ENCODE measurements around the gene LHFPL2. TPM values are rescaled to one million over a fixed set of nuclear protein-coding genes. Genes with fewer than 3 reads are reported as not detected.

LHFPL2 gene
- polyA plus RNA-seq, 1 of the 3 experiments (the other 2 are of a cell fraction): 10.4 TPM

GRCh38 chr5:78495800-78496199, 152.8 kb downstream of the LHFPL2 start:
- peak overlapping the region; percentile 19; the same call in 1 of the 2 replicates for H3K4me2 ChIP-seq
- no peaks in the 10 kb centered on the region for H3K9me3 ChIP-seq
- H3K9ac ChIP-seq: no peak overlapping the region; the same call in 1 of the 2 replicates
- 95% methylated on average over 6 of the region's 6 CpGs for WGBS (ENCODE audit: low lambda C conversion rate)
- no peak for DNase-seq
- H3K4me3 ChIP-seq (ENCODE audit: low read depth in 2 of 2, low read length in 1 of 2): no peak overlapping the region
- H3K79me2 ChIP-seq (ENCODE audit: insufficient read depth): peaks cover 91% of the 10 kb centered on the region
- TF ChIP-seq USF1 (IDR thresholded peaks at IDR 0.05; ENCODE audit: borderline replicate concordance, low read depth) (no peak), YY1 (IDR thresholded peaks at IDR 0.05; ENCODE audit: low read depth) (no peak), TAF1 (IDR thresholded peaks at IDR 0.05; ENCODE audit: borderline replicate concordance, low read depth, low read length) (no peak), IRF3 (IDR thresholded peaks at IDR 0.05; ENCODE audit: low read depth, low read length) (no peak), SMC3 (IDR thresholded peaks at IDR 0.05; ENCODE audit: low read depth, low read length) (no peak), MAX (IDR thresholded peaks at IDR 0.05; ENCODE audit: low read depth) (no peak), REST (IDR thresholded peaks at IDR 0.05; ENCODE audit: low read depth, low read length) (no peak), EP300 (IDR thresholded peaks at IDR 0.05; ENCODE audit: borderline replicate concordance in 1 of 2, low read depth in 1 of 2, low read length in 1 of 2) (no peak)
- POLR2A ChIA-PET: interaction anchor here (0.7 kb wide), 1 partner anchor 9 kb away, joined by 3 read pairs; no protein-coding TSS in a partner anchor
- CTCF ChIA-PET: interaction anchor here (0.7 to 1.3 kb wide), 3 partner anchors 27 to 469 kb away, joined by 3 read pairs; no protein-coding TSS in a partner anchor
- no peaks in the 10 kb centered on the region for H3K27me3 ChIP-seq (ENCODE audit: insufficient read depth)
- no peaks in the 10 kb centered on the region for H3F3A ChIP-seq (replicated peaks; ENCODE audit: insufficient read depth)
- no peaks in the 10 kb centered on the region for H4K20me1 ChIP-seq (ENCODE audit: insufficient read depth)
- peaks cover 7 to 40% of the 10 kb centered on the region in 2 experiments; a peak in 3 of 4 replicates for H3K4me1 ChIP-seq (ENCODE audit: control insufficient read depth in 1 of 2, insufficient read depth in 2 of 2, low read depth in 1 of 2, low read length in 1 of 2)
- peaks cover 7 to 12% of the 10 kb centered on the region in 2 experiments for H3K36me3 ChIP-seq (replicated peaks in 1 of 2; ENCODE audit: control insufficient read depth in 1 of 2, insufficient read depth in 2 of 2, low read length in 1 of 2)
- no peak overlapping the region for H2AFZ ChIP-seq (ENCODE audit: low read depth)
- H3K27ac ChIP-seq (ENCODE audit: low read depth in 2 of 2, low read length in 1 of 2): peak overlapping the region in 1 of 2 experiments; percentile 65; a peak in 2 of 4 replicates
- no peaks in the 10 kb centered on the region for H3K9me2 ChIP-seq

- H2AFZ ChIP-seq (ENCODE audit: low read depth): no peak overlapping the region
- WGBS (ENCODE audit: low lambda C conversion rate): 100% methylated on average over 6 of the region's 7 CpGs
- H3K9ac ChIP-seq: no peak overlapping the region
- no peak overlapping the region for H3K4me2 ChIP-seq
- H4K20me1 ChIP-seq (ENCODE audit: insufficient read depth): no peaks in the 10 kb centered on the region
- peaks cover 5 to 26% of the 10 kb centered on the region in 2 experiments; a peak in 2 of 4 replicates for H3K4me1 ChIP-seq (ENCODE audit: control insufficient read depth in 1 of 2, insufficient read depth in 2 of 2, low read depth in 1 of 2, low read length in 1 of 2)
- DNase-seq: no peak
- no peaks in the 10 kb centered on the region for H3K9me3 ChIP-seq
- H3K27me3 ChIP-seq (ENCODE audit: insufficient read depth): no peaks in the 10 kb centered on the region
- CTCF ChIA-PET: interaction anchor here (1.2 to 2.3 kb wide), 3 partner anchors 12 to 40 kb away, joined by 3 to 10 read pairs (median 4); no protein-coding TSS in a partner anchor
- no peaks in the 10 kb centered on the region for H3K9me2 ChIP-seq
- no peak overlapping the region for H3K4me3 ChIP-seq (ENCODE audit: low read depth in 2 of 2, low read length in 1 of 2)
- H3K27ac ChIP-seq (ENCODE audit: low read depth in 2 of 2, low read length in 1 of 2): peak overlapping the region in 1 of 2 experiments; percentile 28; a peak in 2 of 4 replicates
- POLR2A ChIA-PET: no interaction called here
- peaks cover 25 to 28% of the 10 kb centered on the region in 2 experiments for H3K36me3 ChIP-seq (replicated peaks in 1 of 2; ENCODE audit: control insufficient read depth in 1 of 2, insufficient read depth in 2 of 2, low read length in 1 of 2)
- H3K79me2 ChIP-seq (ENCODE audit: insufficient read depth): peaks cover 80% of the 10 kb centered on the region
- H3F3A ChIP-seq (replicated peaks; ENCODE audit: insufficient read depth): peaks cover 4% of the 10 kb centered on the region
- TF ChIP-seq TCF12 (IDR thresholded peaks at IDR 0.05) (no peak), FOXM1 (IDR thresholded peaks at IDR 0.05; ENCODE audit: low read depth) (no peak), ELF1 (IDR thresholded peaks at IDR 0.05) (no peak), REST (IDR thresholded peaks at IDR 0.05; ENCODE audit: low read depth, low read length) (no peak), GABPA (IDR thresholded peaks at IDR 0.05; ENCODE audit: low read depth) (no peak), NRF1 (IDR thresholded peaks at IDR 0.05; ENCODE audit: low read depth, low read length) (no peak), IRF3 (IDR thresholded peaks at IDR 0.05; ENCODE audit: low read depth, low read length) (no peak), SIN3A (IDR thresholded peaks at IDR 0.05; ENCODE audit: borderline replicate concordance, low read depth, low read length) (no peak), RXRA (IDR thresholded peaks at IDR 0.05; ENCODE audit: borderline replicate concordance, low read depth) (no peak), MEF2A (IDR thresholded peaks at IDR 0.05; ENCODE audit: borderline replicate concordance, low read depth) (no peak)
Measured at GRCh38 chr5:78492650-78493049, 155.9 kb downstream of the LHFPL2 start.
